IPS-18a (cell line): ENCODE measurements around the gene PCBP3.
"Not testable (repeated sequence)": the region's sequence is repeated elsewhere in the genome, so short reads cannot be mapped to it uniquely, and the experiment has no call there.

ENCODE experiments used
- H3K27ac ChIP-seq: one replicate; pipeline ENCODE4 v1.5.1; 2013; ENCODE audit warnings: low read length
- H3K27me3 ChIP-seq: one replicate; pipeline ENCODE4 v1.6.1; 2013; ENCODE audit warnings: mild to moderate bottlenecking, low read length; ENCODE audit not compliant: control insufficient read depth, insufficient read depth
- H3K36me3 ChIP-seq: one replicate; pipeline ENCODE4 v1.6.1; 2013; ENCODE audit warnings: low read depth, low read length; ENCODE audit not compliant: control insufficient read depth
- H3K4me1 ChIP-seq: one replicate; pipeline ENCODE4 v1.6.1; 2013; ENCODE audit warnings: low read depth, low read length; ENCODE audit not compliant: control insufficient read depth
- H3K4me3 ChIP-seq: one replicate; pipeline ENCODE4 v1.5.1; 2013; ENCODE audit warnings: low read length
- H3K9ac ChIP-seq: one replicate; pipeline ENCODE4 v1.6.1; 2013; ENCODE audit warnings: mild to moderate bottlenecking, low read length, moderate library complexity
- H3K9me3 ChIP-seq: one replicate; pipeline ENCODE4 v1.6.1; 2013; ENCODE audit warnings: low read depth, low read length; ENCODE audit not compliant: control insufficient read depth

PCBP3 gene

DNA sequence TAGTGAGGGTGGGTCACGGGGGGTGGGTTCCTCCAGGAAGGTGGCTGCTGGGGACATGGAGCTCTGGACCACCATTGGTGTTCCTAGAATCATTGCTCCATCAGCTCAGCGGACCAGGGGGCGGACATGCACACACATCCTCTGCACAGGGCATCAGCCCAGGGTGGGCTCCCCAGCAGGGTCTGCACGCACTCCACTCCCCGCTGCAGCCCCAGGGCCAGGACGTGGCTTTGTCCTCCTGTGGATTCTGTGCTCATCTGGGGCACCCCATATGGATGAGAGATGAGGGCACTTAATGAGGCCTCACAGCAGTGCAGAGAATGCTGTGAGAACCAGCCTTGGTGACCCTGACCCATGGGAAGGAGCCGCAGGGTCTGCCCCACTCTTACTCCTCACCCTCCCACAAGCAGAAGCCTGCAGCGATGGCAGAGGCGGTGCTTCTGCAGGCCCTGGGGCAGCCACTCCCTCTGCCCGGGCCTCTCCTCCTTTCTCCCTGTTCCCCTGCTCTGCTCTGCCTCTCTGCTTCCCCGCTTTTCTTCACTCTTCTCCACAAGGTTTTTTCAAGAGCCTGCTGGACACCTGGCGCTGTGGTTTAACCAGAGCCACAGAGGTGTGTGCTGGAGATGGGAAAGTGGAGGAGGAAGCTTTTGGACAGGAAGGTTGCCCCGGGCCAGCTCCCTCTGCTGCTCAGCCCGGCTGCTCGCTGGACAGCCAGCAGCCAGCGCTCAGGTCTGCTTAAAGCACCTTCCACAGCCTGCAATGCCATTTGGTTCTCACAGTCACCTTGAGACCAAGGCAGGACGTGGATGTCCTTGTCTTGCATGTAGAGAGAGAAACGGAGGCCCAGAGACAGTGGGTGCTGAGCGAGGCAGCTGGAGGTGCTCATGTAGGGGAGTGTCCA lies 26.3 kb upstream of the PCBP3 start:
- H3K9me3 ChIP-seq, result no peaks in the 10 kb centered on the region
- no peaks in the 10 kb centered on the region for H3K36me3 ChIP-seq
- no peak overlapping the region for H3K4me3 ChIP-seq
- H3K9ac ChIP-seq, result no peak overlapping the region
- no peaks in the 10 kb centered on the region for H3K27me3 ChIP-seq
- H3K27ac ChIP-seq, result no peak overlapping the region
- no peaks in the 10 kb centered on the region for H3K4me1 ChIP-seq

DNA sequence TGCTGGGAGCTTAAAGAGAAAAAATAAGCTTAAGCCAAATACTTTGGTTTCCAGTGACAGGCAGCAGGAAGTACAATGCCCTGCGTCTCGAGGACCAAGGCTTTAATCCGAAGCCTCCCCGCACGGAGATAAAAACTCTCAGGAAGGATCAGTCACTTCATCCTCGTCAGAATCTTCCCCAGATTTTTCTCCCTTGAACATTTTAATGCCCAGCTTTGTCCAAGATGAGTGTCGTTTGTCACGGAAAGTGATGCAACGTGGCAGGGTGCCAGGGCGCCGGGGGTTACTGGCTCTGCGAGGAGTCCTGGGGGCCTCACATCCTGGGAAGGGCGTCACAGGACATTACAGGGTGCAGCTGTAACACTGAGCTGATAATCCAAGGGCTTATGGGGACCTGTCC lies 25.2 kb upstream of the PCBP3 start:
- Histone ChIP-seq H3K27ac (no peak overlapping the region), H3K27me3 (no peaks in the 10 kb centered on the region), H3K36me3 (no peaks in the 10 kb centered on the region), H3K9ac (no peak overlapping the region), H3K9me3 (no peaks in the 10 kb centered on the region), H3K4me1 (no peaks in the 10 kb centered on the region), H3K4me3 (no peak overlapping the region)

DNA sequence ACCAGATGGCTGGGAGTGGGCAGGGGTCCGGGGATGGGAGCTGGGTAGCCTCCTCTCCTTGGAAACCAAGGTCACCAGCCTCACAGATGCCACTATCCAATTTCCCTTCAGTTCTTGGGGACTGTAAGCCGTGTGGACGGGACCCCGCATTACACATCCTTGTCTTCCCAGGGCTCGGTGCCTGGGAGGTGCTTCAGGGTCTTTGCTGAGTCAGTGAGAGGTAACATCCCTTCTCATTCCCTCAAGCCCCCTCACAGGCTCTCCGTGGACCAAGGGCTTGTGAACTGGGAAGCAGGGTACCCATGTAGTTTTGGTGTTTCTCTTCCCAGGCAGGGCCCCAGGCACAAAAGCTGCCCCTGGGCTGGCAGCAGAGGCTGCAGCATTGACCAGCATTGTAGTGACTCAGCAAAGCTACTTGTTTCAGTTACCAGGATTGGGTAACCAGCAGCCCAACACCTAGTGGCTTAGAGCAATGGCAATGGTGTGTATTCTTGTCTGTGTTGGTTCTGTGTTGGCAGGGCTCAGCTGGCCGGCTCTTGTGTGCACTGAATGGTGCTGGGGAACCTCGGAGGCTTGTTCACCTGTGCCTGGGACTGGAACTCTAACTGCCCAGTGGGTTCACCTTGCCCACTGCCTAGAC lies 24.6 kb upstream of the PCBP3 start:
- H3K36me3 ChIP-seq, result no peaks in the 10 kb centered on the region
- H3K4me3 ChIP-seq, result no peak overlapping the region
- no peak overlapping the region for H3K9ac ChIP-seq
- H3K9me3 ChIP-seq, result no peaks in the 10 kb centered on the region
- no peak overlapping the region for H3K27ac ChIP-seq
- no peaks in the 10 kb centered on the region for H3K27me3 ChIP-seq
- H3K4me1 ChIP-seq, result no peaks in the 10 kb centered on the region

DNA sequence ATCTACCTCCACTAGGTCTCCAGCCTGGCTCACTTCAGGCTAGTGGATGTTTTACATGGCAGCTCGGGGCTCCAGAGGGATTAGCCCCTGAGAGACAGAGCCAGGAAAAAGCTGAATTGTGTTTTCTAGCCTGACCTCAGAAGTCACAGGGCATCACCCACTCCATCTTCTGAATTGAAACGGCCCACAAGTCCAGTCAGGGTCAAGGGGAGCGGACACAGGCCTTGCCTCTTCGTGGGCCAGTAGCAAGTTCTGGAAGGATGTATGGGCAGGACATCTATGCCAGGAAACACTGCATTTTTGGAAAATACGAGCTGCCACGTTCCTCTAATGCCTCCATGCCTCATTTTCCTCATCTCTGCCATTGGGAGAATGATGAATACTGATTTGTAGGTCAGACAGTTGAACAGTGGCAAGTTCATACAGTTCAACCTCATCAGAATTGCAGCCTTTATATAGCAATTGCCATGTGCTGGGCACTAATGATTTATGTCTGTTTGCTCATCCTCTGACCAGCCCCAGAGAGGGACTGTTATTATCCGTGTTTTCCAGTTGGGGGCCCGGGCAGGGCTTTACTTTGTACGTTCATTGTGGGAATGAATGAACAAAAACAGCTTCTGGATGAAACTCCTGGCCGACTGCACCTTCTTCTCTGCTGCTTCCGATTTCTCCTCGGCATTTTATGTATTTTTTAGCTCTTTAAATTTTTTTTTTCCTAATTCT lies 23.2 kb upstream of the PCBP3 start:
- no peaks in the 10 kb centered on the region for H3K27me3 ChIP-seq
- no peaks in the 10 kb centered on the region for H3K4me1 ChIP-seq
- H3K27ac ChIP-seq, result no peak overlapping the region
- no peak overlapping the region for H3K9ac ChIP-seq
- H3K4me3 ChIP-seq, result no peak overlapping the region
- H3K9me3 ChIP-seq, result no peaks in the 10 kb centered on the region
- no peaks in the 10 kb centered on the region for H3K36me3 ChIP-seq

DNA sequence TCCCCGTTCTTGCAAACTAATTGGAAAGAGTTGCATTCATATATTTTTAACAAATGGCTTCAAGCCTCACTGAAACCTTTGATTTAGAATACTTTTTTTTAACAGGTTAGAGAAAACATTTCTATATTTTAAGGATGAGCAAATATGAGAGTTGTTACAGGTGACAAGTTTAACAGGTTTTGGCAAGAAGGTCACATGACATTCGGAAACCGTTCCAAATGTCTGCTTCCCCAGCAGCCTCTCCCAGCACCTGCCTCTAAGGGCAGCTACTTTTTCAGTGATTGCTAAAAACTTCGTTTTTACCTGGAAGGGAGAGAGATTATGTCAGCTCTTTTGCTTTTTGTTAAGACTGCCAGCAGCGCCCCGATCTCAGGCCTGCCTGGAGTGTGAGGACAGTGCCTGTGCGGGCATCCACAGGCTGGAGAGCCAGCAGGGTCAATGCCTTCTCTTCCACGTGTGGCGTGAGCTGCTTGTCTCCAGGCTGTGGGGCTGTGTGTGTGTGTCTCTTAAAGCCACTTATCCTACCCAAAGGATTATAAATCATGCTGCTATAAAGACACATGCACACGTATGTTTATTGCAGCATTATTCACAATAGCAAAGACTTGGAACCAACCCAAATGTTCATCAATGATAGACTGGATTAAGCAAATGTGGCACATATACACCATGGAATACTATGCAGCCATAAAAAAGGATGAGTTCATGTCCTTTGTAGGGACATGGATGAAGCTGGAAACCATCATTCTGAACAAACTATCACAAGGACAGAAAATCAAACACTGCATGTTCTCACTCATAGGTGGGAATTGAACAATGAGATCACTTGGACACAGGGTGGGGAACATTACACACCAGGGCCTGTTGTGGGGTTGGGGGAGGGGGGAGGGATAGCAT lies 21.8 kb upstream of the PCBP3 start:
- H3K36me3 ChIP-seq, H3K4me1 ChIP-seq, H3K27ac ChIP-seq, H3K27me3 ChIP-seq, H3K4me3 ChIP-seq, H3K9me3 ChIP-seq, H3K9ac ChIP-seq: not testable (repeated sequence)

DNA sequence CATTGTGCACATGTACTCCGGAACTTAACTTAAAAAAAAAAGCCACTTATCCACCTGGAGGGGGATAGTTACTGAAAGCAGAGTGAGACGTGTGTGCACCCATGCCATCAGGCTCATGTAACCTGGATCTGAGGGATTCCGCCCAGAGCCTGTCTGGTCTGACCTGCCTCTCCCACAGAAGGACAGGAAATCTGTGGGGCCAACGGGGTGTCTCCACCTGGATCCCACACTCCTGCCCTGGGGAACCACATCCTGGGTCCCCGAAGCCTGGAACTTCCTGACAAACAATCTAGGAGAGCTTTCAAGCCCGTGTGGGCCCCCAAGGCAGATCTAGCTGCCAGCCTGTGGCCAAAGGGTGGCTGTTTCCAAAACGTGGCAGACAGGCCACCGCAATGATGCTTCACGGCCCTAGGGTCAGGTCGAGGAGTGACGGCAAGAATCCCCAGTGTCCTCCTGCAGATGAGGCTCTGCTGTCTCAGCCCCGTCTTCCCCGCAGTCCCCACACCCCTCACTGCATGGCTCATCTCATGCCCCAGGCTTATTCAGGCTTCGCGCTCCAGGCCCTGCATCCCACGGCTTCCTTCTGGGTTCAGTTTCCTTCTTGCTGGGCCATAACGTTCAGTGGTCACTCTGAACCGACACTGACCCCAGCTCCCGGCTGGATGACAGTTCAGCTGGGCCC lies 21.0 kb upstream of the PCBP3 start:
- no peak overlapping the region for H3K4me3 ChIP-seq
- no peaks in the 10 kb centered on the region for H3K9me3 ChIP-seq
- H3K27me3 ChIP-seq, result no peaks in the 10 kb centered on the region
- H3K27ac ChIP-seq, result no peak overlapping the region
- no peaks in the 10 kb centered on the region for H3K36me3 ChIP-seq
- H3K9ac ChIP-seq, result no peak overlapping the region
- H3K4me1 ChIP-seq, result no peaks in the 10 kb centered on the region

DNA sequence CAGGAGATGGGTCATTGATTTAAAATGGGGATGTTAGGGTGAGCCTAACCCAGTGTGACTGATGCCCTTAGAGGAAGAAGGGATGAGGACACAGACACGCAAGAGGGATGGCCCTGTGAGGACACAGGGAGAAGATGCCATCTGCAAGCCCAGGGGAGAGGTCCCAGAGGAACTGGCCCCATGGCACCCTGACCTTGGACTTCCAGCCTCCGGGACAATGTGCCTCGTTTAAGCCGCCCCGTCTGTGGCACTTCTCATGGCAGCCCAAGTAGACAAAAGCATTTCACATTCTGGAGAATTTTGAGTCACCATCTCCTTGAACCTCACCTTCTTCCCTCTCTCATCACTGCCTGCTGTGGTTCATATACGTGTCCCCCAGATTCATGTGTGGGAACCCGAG lies 20.1 kb upstream of the PCBP3 start:
- no peaks in the 10 kb centered on the region for H3K27me3 ChIP-seq
- no peaks in the 10 kb centered on the region for H3K36me3 ChIP-seq
- no peak overlapping the region for H3K4me3 ChIP-seq

DNA sequence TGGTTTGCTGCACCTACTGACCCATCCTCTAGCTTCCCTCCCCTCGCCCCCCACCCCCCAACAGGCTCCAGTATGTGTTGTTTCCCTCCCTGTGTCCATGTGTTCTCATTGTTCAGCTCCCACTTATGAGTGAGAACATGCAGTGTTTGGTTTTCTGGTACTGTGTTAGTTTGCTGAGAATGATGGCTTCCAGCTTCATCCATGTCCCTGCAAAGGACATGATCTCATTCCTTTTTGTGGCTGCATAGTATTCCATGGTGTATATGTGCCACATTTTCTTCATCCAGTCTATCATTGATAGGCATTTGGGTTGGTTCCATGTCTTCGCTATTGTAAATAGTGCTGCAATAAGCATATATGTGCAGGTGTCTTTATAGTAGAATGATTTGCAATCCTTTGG lies 17.4 kb upstream of the PCBP3 start:
- H3K4me3 ChIP-seq, H3K9ac ChIP-seq: not testable (repeated sequence)

More for the DNA sequence above, 20.1 kb upstream of the PCBP3 start:
- Histone ChIP-seq H3K9ac (no peak overlapping the region), H3K27ac (no peak overlapping the region), H3K4me1 (no peaks in the 10 kb centered on the region), H3K9me3 (no peaks in the 10 kb centered on the region)

DNA sequence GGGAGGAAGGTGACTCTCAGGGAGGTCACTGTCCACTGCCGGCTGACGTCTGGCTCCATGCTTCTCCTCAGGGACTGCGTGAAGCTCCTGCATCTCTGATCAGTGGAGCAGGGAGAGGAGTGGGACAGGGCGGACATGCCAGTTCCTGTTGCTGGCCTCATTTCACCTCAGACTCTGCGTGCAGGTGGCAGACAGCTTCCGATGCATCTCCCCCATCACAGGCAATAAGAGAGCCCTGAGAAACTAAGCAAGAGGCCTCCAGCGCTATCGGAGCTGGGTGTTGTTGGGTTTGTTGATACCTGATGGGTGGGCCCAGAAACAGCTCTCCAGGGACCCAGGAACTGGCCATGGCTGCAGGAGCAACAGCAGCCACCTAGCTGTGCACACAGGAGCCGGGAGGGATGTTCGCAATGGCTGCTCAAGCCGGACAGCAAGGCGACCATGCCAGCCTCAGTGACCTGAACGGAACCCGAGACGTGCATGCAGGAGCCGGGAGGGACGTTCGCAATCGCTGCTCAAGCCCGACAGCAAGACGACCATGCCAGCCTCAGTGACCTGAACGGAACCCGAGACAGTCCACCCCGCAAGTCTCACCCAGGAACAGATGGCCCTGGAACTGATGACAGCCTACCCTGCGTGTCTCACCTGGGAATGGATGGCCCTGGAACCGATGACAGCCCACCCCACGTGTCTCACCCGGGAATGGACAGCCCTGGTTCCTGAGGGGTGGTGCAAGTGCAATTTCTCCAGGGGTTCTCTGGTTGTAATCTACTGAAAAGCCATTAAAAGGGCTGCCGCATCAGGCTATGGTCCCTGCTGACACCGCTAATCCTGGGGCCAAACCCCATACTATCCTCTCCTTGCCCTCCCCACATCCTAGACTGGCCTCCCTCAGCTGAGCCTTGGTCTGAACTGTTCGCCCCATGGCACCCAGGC lies 14.2 kb upstream of the PCBP3 start:
- no peak overlapping the region for H3K4me3 ChIP-seq
- H3K9ac ChIP-seq, result no peak overlapping the region
- H3K36me3 ChIP-seq, result no peaks in the 10 kb centered on the region
- no peak overlapping the region for H3K27ac ChIP-seq
- no peaks in the 10 kb centered on the region for H3K9me3 ChIP-seq
- H3K27me3 ChIP-seq, result no peaks in the 10 kb centered on the region
- H3K4me1 ChIP-seq, result no peaks in the 10 kb centered on the region

More for the DNA sequence above, 17.4 kb upstream of the PCBP3 start:
- H3K4me1 ChIP-seq, H3K27ac ChIP-seq, H3K9me3 ChIP-seq, H3K36me3 ChIP-seq, H3K27me3 ChIP-seq: not testable (repeated sequence)

DNA sequence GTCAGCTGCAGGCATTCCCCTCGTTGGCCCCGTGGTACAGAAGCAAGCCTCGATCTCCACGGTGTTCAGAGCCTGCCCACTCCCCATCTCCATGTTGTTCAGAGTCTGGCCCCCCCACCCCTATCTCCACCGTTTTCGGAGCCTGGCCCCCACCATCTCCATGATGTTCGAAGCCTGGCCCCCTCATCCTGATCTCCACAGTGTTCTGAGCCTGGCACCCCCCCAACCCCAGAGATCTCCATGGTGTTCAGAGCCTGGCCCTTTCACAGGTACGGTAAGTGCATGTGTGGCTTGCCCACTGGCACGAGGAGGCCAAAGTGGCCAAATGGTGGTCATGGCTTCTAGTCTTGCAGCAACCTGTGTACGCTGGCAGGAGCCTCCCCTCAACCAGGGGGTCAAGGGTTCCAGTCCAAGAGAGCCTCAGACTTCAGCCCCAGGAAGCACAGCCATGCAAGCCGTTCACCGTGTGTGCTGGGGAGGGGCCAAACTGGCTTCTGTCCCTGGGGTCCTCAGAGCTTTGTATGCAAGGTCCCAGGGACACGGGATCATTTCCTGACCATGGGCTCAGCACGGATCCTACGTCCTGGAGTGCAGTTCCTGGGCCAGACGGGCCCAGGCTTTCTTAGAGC lies 13.3 kb upstream of the PCBP3 start:
- Histone ChIP-seq H3K27me3 (no peaks in the 10 kb centered on the region), H3K4me1 (no peaks in the 10 kb centered on the region), H3K27ac (no peak overlapping the region), H3K4me3 (no peak overlapping the region), H3K36me3 (no peaks in the 10 kb centered on the region), H3K9me3 (no peaks in the 10 kb centered on the region), H3K9ac (no peak overlapping the region)
